ENCODE results near the gene ADORA2A. TPM values are rescaled to one million over a fixed set of nuclear protein-coding genes. Genes with fewer than 3 reads are reported as not detected.

Gene ADORA2A
- polyA plus RNA-seq, 1 donor (not counting 4 experiments of a cell fraction or from before 2014, with no cell fraction given): 0.20 TPM

DNA sequence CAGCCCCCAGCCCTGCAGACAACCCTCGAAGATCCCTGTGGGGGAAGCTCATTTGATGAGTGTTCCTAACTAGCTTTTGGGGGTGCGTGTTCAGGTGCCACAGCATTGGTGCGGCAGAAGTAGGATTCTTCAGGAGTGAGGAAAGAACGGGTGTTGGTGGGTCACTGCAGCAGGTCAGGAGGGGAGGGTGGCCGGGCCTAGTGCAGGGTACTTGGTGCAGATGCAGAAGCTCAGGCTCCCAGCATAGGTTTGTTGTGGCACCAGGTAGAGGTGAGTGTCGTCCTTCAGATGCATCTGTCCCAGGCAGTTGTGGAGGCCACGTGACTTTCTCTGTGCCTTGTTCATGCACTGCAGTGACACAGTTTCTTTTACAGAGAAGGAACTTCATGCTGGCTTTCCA lies 15.1 kb upstream of the ADORA2A start:
- Histone ChIP-seq H3K4me1 (ENCODE audit: control insufficient read depth, extremely low read depth, insufficient read depth, low read length) (peaks cover 8% of the 10 kb centered on the region), H3K9ac (ENCODE audit: control insufficient read depth, extremely low read depth, insufficient read depth, low read length) (no peak overlapping the region), H3K9me3 (ENCODE audit: control insufficient read depth, low read depth, low read length) (no peaks in the 10 kb centered on the region), H3K4me3 (ENCODE audit: control insufficient read depth in 2 of 3, extremely low read depth in 1 of 3, insufficient read depth in 2 of 3, low read depth in 1 of 3, low read length in 3 of 3) (no peak overlapping the region), H3K9me1 (ENCODE audit: control insufficient read depth, extremely low read depth, insufficient read depth, low read length) (no peaks in the 10 kb centered on the region), H3K27me3 (ENCODE audit: control insufficient read depth, extremely low read depth, insufficient read depth, low read length) (no peaks in the 10 kb centered on the region), H2AFZ (ENCODE audit: control insufficient read depth, low read length) (no peak overlapping the region), H3K27ac (ENCODE audit: control insufficient read depth, insufficient read depth, low read length) (no peak overlapping the region), H3K79me2 (ENCODE audit: control insufficient read depth, insufficient read depth, low read length) (no peaks in the 10 kb centered on the region), H4K20me1 (ENCODE audit: control insufficient read depth, extremely low read depth, insufficient read depth, low read length) (no peaks in the 10 kb centered on the region), H3K4me2 (ENCODE audit: control insufficient read depth, extremely low read depth, insufficient read depth, low read depth, low read length) (no peak overlapping the region), H3K36me3 (ENCODE audit: control insufficient read depth in 2 of 2, extremely low read depth in 1 of 2, insufficient read depth in 2 of 2, low read length in 2 of 2) (peaks cover 4 to 13% of the 10 kb centered on the region in 2 experiments)
- dilution Hi-C loops (cut with MboI; ENCODE audit: extremely low pct_ligation_motif_present, low sequenced_read_pairs): no loop called here
- no peak for FAIRE-seq
- DNase-seq (ENCODE audit: low read depth, low spot score): no peak
- TF ChIP-seq EZH2 (IDR thresholded peaks at IDR 0.05; ENCODE audit: low read length): no peak
- TF ChIP-seq, protein P1, sequence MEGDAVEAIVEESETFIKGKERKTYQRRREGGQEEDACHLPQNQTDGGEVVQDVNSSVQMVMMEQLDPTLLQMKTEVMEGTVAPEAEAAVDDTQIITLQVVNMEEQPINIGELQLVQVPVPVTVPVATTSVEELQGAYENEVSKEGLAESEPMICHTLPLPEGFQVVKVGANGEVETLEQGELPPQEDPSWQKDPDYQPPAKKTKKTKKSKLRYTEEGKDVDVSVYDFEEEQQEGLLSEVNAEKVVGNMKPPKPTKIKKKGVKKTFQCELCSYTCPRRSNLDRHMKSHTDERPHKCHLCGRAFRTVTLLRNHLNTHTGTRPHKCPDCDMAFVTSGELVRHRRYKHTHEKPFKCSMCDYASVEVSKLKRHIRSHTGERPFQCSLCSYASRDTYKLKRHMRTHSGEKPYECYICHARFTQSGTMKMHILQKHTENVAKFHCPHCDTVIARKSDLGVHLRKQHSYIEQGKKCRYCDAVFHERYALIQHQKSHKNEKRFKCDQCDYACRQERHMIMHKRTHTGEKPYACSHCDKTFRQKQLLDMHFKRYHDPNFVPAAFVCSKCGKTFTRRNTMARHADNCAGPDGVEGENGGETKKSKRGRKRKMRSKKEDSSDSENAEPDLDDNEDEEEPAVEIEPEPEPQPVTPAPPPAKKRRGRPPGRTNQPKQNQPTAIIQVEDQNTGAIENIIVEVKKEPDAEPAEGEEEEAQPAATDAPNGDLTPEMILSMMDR (optimal IDR thresholded peaks at IDR 0.05 in 1 of 3, IDR thresholded peaks at IDR 0.05 in 1 of 3, conservative IDR thresholded peaks at IDR 0.05 in 1 of 3; ENCODE audit: extremely low read depth in 1 of 3, insufficient read depth in 2 of 3, low read length in 3 of 3): no peak

DNA sequence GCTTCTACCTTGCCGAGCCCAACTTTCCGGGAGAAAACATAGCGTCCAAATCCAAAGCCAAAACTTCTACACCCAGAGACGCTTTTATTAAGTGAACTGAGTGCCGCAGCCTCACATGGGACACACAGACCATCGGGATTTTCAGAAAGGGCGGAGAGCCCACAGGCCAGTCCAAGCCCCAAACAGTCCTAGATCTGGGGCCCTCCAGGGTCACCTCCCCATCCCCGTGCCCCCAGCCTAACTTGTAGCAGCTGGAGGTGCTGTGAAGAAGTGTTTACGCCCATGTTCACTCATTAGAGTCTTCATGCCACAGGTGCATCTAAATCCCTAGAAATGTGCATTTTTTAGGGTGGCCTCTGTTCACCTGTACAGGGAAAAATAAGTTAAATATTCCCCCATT lies 14.1 kb upstream of the ADORA2A start:
- H3K9me3 ChIP-seq (ENCODE audit: control insufficient read depth, low read depth, low read length): no peaks in the 10 kb centered on the region
- H3K4me2 ChIP-seq (ENCODE audit: control insufficient read depth, extremely low read depth, insufficient read depth, low read depth, low read length): no peak overlapping the region
- no peaks in the 10 kb centered on the region for H3K79me2 ChIP-seq (ENCODE audit: control insufficient read depth, insufficient read depth, low read length)
- DNase-seq (ENCODE audit: low read depth, low spot score) (no peak), FAIRE-seq (no peak)
- H3K9me1 ChIP-seq (ENCODE audit: control insufficient read depth, extremely low read depth, insufficient read depth, low read length): no peaks in the 10 kb centered on the region
- no peak overlapping the region for H3K4me3 ChIP-seq (ENCODE audit: control insufficient read depth in 2 of 3, extremely low read depth in 1 of 3, insufficient read depth in 2 of 3, low read depth in 1 of 3, low read length in 3 of 3)
- peaks cover under 1 to 13% of the 10 kb centered on the region in 2 experiments for H3K36me3 ChIP-seq (ENCODE audit: control insufficient read depth in 2 of 2, extremely low read depth in 1 of 2, insufficient read depth in 2 of 2, low read length in 2 of 2)
- H3K4me1 ChIP-seq (ENCODE audit: control insufficient read depth, extremely low read depth, insufficient read depth, low read length): no peaks in the 10 kb centered on the region
- no peak for TF ChIP-seq EZH2 (IDR thresholded peaks at IDR 0.05; ENCODE audit: low read length)
- TF ChIP-seq, protein P1 (optimal IDR thresholded peaks at IDR 0.05 in 1 of 3, IDR thresholded peaks at IDR 0.05 in 1 of 3, conservative IDR thresholded peaks at IDR 0.05 in 1 of 3; ENCODE audit: extremely low read depth in 1 of 3, insufficient read depth in 2 of 3, low read length in 3 of 3): no peak
- dilution Hi-C loops (cut with MboI; ENCODE audit: extremely low pct_ligation_motif_present, low sequenced_read_pairs): no loop called here
- no peaks in the 10 kb centered on the region for H4K20me1 ChIP-seq (ENCODE audit: control insufficient read depth, extremely low read depth, insufficient read depth, low read length)
- H3K27ac ChIP-seq (ENCODE audit: control insufficient read depth, insufficient read depth, low read length): no peak overlapping the region
- H3K9ac ChIP-seq (ENCODE audit: control insufficient read depth, extremely low read depth, insufficient read depth, low read length): no peak overlapping the region
- no peak overlapping the region for H2AFZ ChIP-seq (ENCODE audit: control insufficient read depth, low read length)
- H3K27me3 ChIP-seq (ENCODE audit: control insufficient read depth, extremely low read depth, insufficient read depth, low read length): no peaks in the 10 kb centered on the region
